ENCODE measurements around the gene ACADVL. TPM values are rescaled to one million over a fixed set of nuclear protein-coding genes. Genes with fewer than 3 reads are reported as not detected.

ACADVL gene
- total RNA-seq, 1 donor from 2014 or later, result 147 TPM

Other genes starting within 250 kb of the ACADVL start
- gene ALOX12, start 223.9 kb upstream of the ACADVL start, total RNA-seq (ENCODE audit: insufficient read depth, low replicate concordance), result not detected
- 12.8 TPM for gene RNASEK, start 207.3 kb upstream of the ACADVL start, total RNA-seq (ENCODE audit: insufficient read depth, low replicate concordance)
- gene BCL6B, start 196.9 kb upstream of the ACADVL start, total RNA-seq (ENCODE audit: insufficient read depth, low replicate concordance), result 35.2 TPM
- not detected for gene SLC16A13, start 183.9 kb upstream of the ACADVL start, total RNA-seq (ENCODE audit: insufficient read depth, low replicate concordance)
- 2.9 TPM for gene SLC16A11, start 175.8 kb upstream of the ACADVL start, total RNA-seq (ENCODE audit: insufficient read depth, low replicate concordance)
- gene CLEC10A, start 139.7 kb upstream of the ACADVL start, total RNA-seq (ENCODE audit: insufficient read depth, low replicate concordance), result not detected
- gene ASGR2, start 105.1 kb upstream of the ACADVL start, total RNA-seq (ENCODE audit: insufficient read depth, low replicate concordance), result not detected
- 1.2 TPM for gene ASGR1, start 40.6 kb upstream of the ACADVL start, total RNA-seq (ENCODE audit: insufficient read depth, low replicate concordance)
- gene DLG4, start 102 bp upstream of the ACADVL start, total RNA-seq (ENCODE audit: insufficient read depth, low replicate concordance), result 18.3 TPM
- 64.8 TPM for gene DVL2, start 14.6 kb downstream of the ACADVL start, total RNA-seq (ENCODE audit: insufficient read depth, low replicate concordance)
- gene PHF23, start 19.5 kb downstream of the ACADVL start, total RNA-seq (ENCODE audit: insufficient read depth, low replicate concordance), result 29.1 TPM
- 240 TPM for gene GABARAP, start 22.5 kb downstream of the ACADVL start, total RNA-seq (ENCODE audit: insufficient read depth, low replicate concordance)
- 15.4 TPM for gene CTDNEP1, start 31.8 kb downstream of the ACADVL start, total RNA-seq (ENCODE audit: insufficient read depth, low replicate concordance)
- gene ELP5, start 32.3 kb downstream of the ACADVL start, total RNA-seq (ENCODE audit: insufficient read depth, low replicate concordance), result 13.7 TPM
- 14.2 TPM for gene CLDN7, start 42.5 kb downstream of the ACADVL start, total RNA-seq (ENCODE audit: insufficient read depth, low replicate concordance)
- gene SLC2A4, start 61.8 kb downstream of the ACADVL start, total RNA-seq (ENCODE audit: insufficient read depth, low replicate concordance), result 7.7 TPM
- gene YBX2, start 74.7 kb downstream of the ACADVL start, total RNA-seq (ENCODE audit: insufficient read depth, low replicate concordance), result 0.96 TPM
- gene EIF5A, start 87.7 kb downstream of the ACADVL start, total RNA-seq (ENCODE audit: insufficient read depth, low replicate concordance), result 136 TPM
- gene GPS2, start 95.4 kb downstream of the ACADVL start, total RNA-seq (ENCODE audit: insufficient read depth, low replicate concordance), result 20.5 TPM
- 35.6 TPM for gene NEURL4, start 109.4 kb downstream of the ACADVL start, total RNA-seq (ENCODE audit: insufficient read depth, low replicate concordance)
- gene ACAP1, start 116.6 kb downstream of the ACADVL start, total RNA-seq (ENCODE audit: insufficient read depth, low replicate concordance), result 5.3 TPM
- gene KCTD11, start 132.2 kb downstream of the ACADVL start, total RNA-seq (ENCODE audit: insufficient read depth, low replicate concordance), result 18.3 TPM
- not detected for gene TMEM95, start 135.2 kb downstream of the ACADVL start, total RNA-seq (ENCODE audit: insufficient read depth, low replicate concordance)
- gene TNK1, start 161.2 kb downstream of the ACADVL start, total RNA-seq (ENCODE audit: insufficient read depth, low replicate concordance), result 12.8 TPM
- 21.9 TPM for gene PLSCR3, start 174.6 kb downstream of the ACADVL start, total RNA-seq (ENCODE audit: insufficient read depth, low replicate concordance)
- 89.3 TPM for gene TMEM256, start 184.2 kb downstream of the ACADVL start, total RNA-seq (ENCODE audit: insufficient read depth, low replicate concordance)
- gene NLGN2, start 187.9 kb downstream of the ACADVL start, total RNA-seq (ENCODE audit: insufficient read depth, low replicate concordance), result 4.8 TPM
- gene SPEM1, start 200.4 kb downstream of the ACADVL start, total RNA-seq (ENCODE audit: insufficient read depth, low replicate concordance), result not detected
- not detected for gene SPEM2, start 205.7 kb downstream of the ACADVL start, total RNA-seq (ENCODE audit: insufficient read depth, low replicate concordance)
- 0.96 TPM for gene SPEM3, start 208.9 kb downstream of the ACADVL start, total RNA-seq (ENCODE audit: insufficient read depth, low replicate concordance)
- 1.9 TPM for gene TMEM102, start 215.5 kb downstream of the ACADVL start, total RNA-seq (ENCODE audit: insufficient read depth, low replicate concordance)
- gene FGF11, start 219.6 kb downstream of the ACADVL start, total RNA-seq (ENCODE audit: insufficient read depth, low replicate concordance), result 12.8 TPM
- 8.9 TPM for gene CHRNB1, start 225.1 kb downstream of the ACADVL start, total RNA-seq (ENCODE audit: insufficient read depth, low replicate concordance)